ENCODE results near the gene IQSEC1.

The IQSEC1 gene

DNA sequence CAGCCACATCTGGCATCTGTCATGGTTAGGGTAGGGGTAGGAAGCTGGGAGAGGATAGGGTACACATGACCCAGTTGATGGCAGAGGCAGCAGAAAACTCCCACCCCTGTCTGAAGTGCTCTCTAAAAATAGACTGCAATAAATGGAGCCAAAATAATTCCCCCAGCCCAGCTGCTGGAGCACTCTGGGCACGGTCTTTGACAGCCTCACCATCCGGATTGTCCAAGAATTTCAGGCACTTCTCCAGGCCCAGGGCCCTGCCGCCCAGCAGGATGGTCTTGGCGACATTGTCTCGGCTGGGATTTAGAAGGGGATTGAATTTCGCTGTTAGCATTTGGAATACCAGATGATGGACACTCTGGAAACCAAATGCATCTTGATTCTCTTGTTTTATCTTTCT, 103.7 kb downstream of the IQSEC1 start:
- Histone ChIP-seq H3K9me3 (ENCODE audit: control insufficient read depth, low read length) (no peaks in the 10 kb centered on the region), H3K4me3 (ENCODE audit: low read length) (no peak overlapping the region), H3K36me3 (ENCODE audit: control insufficient read depth, insufficient read depth, low read length) (no peaks in the 10 kb centered on the region), H3K4me1 (ENCODE audit: control insufficient read depth, insufficient read depth, low read length) (peaks cover 31% of the 10 kb centered on the region), H3K9ac (ENCODE audit: low read length) (no peak overlapping the region), H3K27me3 (ENCODE audit: control insufficient read depth, insufficient read depth, low read length) (no peaks in the 10 kb centered on the region)

DNA sequence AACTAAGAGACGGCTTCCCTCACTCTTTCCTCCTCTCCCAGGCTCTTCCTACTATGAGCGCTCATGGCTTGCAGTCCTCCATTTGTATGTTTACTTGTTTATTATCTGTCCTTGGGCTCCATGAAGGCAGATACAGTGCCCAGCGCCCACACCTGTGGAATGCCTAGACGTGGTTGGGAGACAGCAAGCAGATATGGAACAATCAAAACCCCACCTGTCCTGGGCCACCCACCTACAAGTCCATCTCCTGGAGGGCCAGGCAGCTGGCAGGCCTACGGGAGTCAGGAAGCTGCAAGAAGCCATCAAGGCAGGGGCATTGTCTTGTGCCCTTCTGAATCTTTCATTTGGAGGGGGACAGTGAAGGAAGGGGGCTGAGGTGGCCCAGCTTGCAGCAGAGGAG, 104.7 kb downstream of the IQSEC1 start:
- no peak overlapping the region for H3K4me3 ChIP-seq (ENCODE audit: low read length)
- no peaks in the 10 kb centered on the region for H3K9me3 ChIP-seq (ENCODE audit: control insufficient read depth, low read length)
- peaks cover 41% of the 10 kb centered on the region for H3K4me1 ChIP-seq (ENCODE audit: control insufficient read depth, insufficient read depth, low read length)
- H3K27me3 ChIP-seq (ENCODE audit: control insufficient read depth, insufficient read depth, low read length), result no peaks in the 10 kb centered on the region
- H3K36me3 ChIP-seq (ENCODE audit: control insufficient read depth, insufficient read depth, low read length), result no peaks in the 10 kb centered on the region
- no peak overlapping the region for H3K9ac ChIP-seq (ENCODE audit: low read length)

DNA sequence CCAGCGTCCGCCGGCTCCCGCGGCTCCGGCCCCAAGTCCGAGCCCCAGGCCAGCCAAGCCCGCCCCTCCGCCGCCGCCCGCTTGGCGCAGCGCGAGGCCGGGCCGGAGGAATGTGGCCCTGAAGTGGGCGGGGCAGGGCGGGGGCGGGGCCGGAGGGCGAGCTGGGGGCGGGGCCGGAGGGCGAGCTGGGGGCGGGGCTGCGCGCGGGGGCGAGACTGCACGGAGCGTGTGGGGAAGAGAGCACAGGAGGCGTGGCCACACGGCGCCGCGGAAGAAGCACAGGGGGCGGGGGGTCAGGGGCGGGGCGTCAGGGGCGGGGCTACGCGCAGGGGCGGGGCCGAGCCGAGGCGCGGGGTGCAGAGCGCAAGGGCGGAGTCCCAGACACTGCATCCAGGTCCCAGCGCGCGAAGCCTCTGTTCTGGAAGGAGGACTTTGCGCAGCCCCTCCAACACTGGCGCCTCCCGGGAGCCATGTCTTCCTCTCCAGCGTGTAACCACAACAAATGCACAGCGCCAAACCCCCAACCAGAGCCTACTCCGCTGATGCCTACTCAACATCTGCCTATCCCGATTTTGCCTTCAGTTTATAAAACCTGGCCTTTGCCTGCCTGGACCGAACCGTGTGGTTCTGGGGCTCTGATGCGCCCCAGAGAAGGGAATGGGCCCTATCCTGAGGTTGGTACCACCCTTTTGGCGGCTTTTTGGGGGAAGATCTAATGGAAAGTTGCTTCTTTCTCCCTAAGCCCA, 105.5 kb downstream of the IQSEC1 start:
- no peaks in the 10 kb centered on the region for H3K9me3 ChIP-seq (ENCODE audit: control insufficient read depth, low read length)
- no peak overlapping the region for H3K4me3 ChIP-seq (ENCODE audit: low read length)
- no peaks in the 10 kb centered on the region for H3K27me3 ChIP-seq (ENCODE audit: control insufficient read depth, insufficient read depth, low read length)
- no peaks in the 10 kb centered on the region for H3K36me3 ChIP-seq (ENCODE audit: control insufficient read depth, insufficient read depth, low read length)
- peaks cover 48% of the 10 kb centered on the region for H3K4me1 ChIP-seq (ENCODE audit: control insufficient read depth, insufficient read depth, low read length)
- peak overlapping the region; percentile 75 for H3K9ac ChIP-seq (ENCODE audit: low read length)

DNA sequence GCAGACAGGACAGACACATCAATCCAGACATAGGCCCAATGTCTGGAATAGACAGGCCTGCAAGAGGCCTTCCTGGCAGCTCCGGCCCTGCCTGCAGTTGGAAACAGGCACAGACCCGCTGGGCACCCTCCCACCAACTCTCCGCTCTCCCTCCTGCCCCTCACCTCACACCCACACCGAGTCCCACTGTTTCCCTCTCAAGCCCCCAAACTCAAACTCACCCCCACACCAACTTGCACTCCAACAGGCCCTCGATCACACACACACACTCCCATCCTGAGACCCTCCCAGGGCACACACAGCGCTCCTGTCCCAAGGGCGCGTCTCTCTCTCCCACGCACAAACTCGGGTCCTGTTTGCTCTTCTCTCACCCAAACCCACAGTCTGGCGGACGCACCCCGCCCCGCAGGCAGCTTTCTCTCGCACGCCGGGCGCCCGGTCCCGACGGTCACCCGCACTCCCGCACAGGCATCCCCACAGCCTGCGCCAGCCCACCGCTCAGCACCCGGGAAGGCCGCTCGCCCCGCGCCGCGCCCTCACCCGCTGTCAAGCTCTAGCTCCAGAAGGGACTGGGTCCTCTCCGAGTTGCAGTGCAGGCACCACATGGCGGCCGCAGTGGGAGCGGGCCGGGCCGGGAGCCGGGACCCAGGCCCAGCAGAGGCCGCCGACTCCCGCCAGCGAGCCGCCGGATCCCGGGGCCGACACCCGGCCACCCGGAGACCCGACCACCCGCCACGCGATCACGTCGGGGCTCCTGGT, 106.2 kb downstream of the IQSEC1 start:
- Histone ChIP-seq H3K36me3 (ENCODE audit: control insufficient read depth, insufficient read depth, low read length) (no peaks in the 10 kb centered on the region), H3K9ac (ENCODE audit: low read length) (peak overlapping the region; percentile 75), H3K9me3 (ENCODE audit: control insufficient read depth, low read length) (no peaks in the 10 kb centered on the region), H3K4me3 (ENCODE audit: low read length) (peak overlapping the region; percentile 64), H3K27me3 (ENCODE audit: control insufficient read depth, insufficient read depth, low read length) (no peaks in the 10 kb centered on the region), H3K4me1 (ENCODE audit: control insufficient read depth, insufficient read depth, low read length) (peaks cover 54% of the 10 kb centered on the region)

DNA sequence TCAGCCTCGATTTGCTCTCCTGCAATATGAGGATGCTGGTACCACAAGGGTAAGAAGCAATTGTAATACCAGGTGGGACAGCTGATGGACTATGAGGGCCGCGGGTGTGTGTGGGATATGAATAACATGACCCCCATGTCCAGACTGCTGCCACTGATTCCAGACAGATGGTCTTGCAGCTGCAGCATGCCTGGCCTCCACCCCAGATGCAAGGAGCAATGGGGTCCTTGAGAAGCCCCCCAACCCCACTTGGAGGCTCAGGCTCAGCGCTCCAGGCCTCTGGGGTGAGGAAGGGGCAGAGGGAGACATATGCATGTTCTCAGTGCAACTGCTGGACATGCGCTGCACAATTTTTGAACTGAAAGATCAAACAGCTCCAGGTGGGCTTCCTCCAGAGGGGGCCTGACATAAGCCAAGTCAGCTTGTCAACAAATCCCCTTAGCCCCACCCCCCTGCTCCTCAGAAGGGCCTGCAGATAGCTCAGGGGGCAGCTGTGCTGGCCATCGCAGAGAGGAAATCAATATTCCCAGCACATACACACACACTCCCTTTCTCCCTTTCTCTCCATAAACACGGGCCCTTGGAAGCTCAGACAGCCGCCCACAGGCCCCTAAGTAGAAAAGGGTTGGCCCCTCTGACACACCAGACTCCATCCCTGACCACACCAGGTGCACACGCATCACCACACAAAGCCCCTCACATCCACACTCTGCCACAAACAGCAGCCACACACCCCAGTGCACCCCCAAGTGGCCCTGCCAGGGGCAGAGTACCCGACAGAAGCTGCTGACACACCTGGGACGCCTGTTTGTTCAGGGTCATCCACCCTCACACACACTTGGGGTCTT, 107.0 kb downstream of the IQSEC1 start:
- no peaks in the 10 kb centered on the region for H3K9me3 ChIP-seq (ENCODE audit: control insufficient read depth, low read length)
- peak overlapping the region; percentile 75 for H3K9ac ChIP-seq (ENCODE audit: low read length)
- peak overlapping the region; percentile 64 for H3K4me3 ChIP-seq (ENCODE audit: low read length)
- peaks cover 62% of the 10 kb centered on the region for H3K4me1 ChIP-seq (ENCODE audit: control insufficient read depth, insufficient read depth, low read length)
- no peaks in the 10 kb centered on the region for H3K27me3 ChIP-seq (ENCODE audit: control insufficient read depth, insufficient read depth, low read length)
- no peaks in the 10 kb centered on the region for H3K36me3 ChIP-seq (ENCODE audit: control insufficient read depth, insufficient read depth, low read length)

DNA sequence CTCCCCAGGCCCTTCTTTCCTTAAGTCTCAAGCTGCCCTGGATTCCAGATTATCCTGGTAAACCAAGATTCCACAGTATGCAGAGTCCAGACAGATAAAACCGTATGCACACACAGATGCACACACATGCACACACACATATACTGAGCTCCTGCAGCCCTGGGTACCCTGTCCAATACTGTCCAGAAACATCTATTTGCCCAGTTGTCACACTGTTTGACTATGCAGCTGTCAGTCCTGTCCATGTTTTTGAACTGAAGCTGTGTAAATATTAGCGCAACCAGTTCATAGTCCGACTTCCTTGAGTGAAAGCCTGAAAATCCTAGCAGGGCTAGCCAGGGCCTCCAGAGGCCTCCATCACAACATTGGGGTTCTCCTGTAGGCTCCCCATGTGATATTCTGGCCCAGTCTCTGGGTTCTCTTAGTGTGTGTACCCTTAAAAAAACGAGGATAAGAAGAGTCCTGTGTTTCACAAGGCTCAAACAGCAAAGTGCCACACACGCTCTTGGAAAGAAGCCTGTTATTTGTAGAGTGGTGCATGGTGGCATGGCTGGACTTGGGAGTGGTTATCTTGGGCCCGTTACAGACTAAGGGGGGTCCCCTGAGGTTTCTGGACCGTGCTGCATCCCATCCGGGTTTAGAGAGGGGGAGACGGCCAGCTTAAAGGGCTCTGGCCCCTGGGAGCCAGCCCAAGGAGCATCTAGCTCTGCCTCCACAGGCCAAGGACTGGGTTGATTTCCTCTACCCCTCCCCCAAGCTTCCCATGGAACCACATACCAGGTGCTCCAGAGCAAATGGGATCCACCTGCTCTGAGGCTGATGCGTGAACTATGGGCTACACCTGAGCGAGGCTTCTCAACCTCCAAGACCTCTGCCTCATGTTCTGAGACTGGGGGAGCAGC, 108.3 kb downstream of the IQSEC1 start:
- no peaks in the 10 kb centered on the region for H3K9me3 ChIP-seq (ENCODE audit: control insufficient read depth, low read length)
- no peak overlapping the region for H3K4me3 ChIP-seq (ENCODE audit: low read length)
- peaks cover 67% of the 10 kb centered on the region for H3K4me1 ChIP-seq (ENCODE audit: control insufficient read depth, insufficient read depth, low read length)
- H3K27me3 ChIP-seq (ENCODE audit: control insufficient read depth, insufficient read depth, low read length), result no peaks in the 10 kb centered on the region
- no peak overlapping the region for H3K9ac ChIP-seq (ENCODE audit: low read length)
- H3K36me3 ChIP-seq (ENCODE audit: control insufficient read depth, insufficient read depth, low read length), result no peaks in the 10 kb centered on the region

DNA sequence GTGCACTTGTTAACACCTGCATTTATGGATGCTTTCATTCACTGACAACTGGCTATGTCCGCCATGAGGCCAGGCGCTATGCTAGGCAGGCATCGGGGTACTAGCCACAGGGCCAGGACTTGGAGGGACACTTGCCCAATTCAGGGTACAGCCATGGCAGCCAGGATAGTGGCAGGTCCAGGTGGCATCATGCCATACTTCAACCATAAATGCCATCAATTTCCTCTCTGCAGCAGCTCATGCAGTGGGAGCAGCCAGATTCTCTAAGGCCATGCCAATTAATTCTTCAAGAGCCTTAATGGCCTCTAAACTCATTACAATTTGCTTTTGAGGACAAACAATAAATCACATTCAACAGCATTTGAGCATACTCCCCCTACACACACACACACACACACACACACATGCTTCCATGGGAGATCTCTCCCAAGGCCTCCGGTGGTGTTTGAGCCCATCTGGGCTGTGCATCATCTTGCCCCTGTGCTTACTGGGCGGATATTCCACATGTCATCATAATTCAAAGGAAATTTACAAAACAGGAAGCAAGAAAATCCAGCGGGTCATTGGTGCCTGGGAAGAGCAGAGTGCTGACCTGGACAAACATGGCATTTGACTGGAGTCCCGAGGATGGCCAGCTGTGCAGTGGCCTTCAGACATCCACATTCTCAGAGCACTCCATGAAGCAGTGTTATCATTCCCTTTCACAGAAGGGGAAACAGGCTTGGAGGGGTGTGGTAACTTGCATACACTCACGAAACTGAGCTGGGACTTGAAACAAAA, 109.1 kb downstream of the IQSEC1 start:
- Histone ChIP-seq H3K9ac (ENCODE audit: low read length) (no peak overlapping the region), H3K27me3 (ENCODE audit: control insufficient read depth, insufficient read depth, low read length) (no peaks in the 10 kb centered on the region), H3K4me1 (ENCODE audit: control insufficient read depth, insufficient read depth, low read length) (peaks cover 73% of the 10 kb centered on the region), H3K9me3 (ENCODE audit: control insufficient read depth, low read length) (no peaks in the 10 kb centered on the region), H3K4me3 (ENCODE audit: low read length) (no peak overlapping the region), H3K36me3 (ENCODE audit: control insufficient read depth, insufficient read depth, low read length) (no peaks in the 10 kb centered on the region)

DNA sequence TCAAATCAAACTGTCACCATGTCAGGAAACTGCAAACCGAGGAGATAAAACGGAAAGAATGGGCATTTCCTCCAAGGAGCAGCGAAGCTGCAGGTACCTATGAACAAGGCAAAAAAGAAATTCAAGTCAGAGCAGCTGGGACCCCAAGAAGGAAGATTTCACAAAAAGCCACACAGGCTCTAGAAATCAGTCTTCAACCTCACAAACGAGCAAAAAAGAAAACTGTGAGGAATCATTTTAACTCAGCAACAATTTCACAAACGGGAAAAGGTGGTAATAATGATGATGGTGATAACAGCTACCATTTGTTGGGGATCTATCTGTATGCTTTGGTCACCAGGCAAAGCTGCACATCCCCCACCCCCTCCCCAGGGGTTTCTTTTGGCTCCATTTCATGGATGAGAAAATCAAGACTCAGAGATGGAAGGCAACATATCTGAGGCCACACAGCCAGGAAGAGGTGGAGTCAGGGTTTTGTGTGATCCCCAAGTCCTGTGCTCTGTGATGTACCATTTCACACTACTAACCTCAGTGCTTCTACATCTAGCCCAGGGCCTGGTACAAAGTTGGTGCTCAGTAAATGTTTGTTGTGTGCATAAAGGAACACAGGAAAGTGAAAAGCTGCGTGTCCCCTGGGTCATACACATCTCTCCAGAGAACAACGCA, 109.9 kb downstream of the IQSEC1 start:
- Histone ChIP-seq H3K4me3 (ENCODE audit: low read length) (no peak overlapping the region), H3K36me3 (ENCODE audit: control insufficient read depth, insufficient read depth, low read length) (no peaks in the 10 kb centered on the region), H3K4me1 (ENCODE audit: control insufficient read depth, insufficient read depth, low read length) (peaks cover 71% of the 10 kb centered on the region), H3K27me3 (ENCODE audit: control insufficient read depth, insufficient read depth, low read length) (no peaks in the 10 kb centered on the region), H3K9ac (ENCODE audit: low read length) (no peak overlapping the region), H3K9me3 (ENCODE audit: control insufficient read depth, low read length) (no peaks in the 10 kb centered on the region)

DNA sequence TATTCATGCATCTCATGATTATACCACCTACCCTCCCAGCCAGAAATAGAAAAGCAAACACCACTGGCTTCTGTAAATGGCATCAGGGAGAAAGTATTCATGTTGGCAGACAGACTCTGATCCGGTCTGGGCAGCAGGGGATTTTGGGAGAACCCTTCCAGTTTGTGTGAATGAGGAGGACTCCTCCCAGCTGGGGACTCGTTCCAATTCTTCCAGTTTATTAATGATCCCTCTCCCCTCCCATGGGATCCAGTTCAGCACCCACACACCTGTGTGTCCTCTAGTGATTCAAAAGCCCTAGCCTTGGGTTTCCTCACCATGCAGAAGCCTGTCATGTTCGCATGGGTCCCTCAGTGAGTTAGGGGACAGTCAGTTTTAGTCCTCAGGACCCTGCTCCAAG, 110.9 kb downstream of the IQSEC1 start:
- Histone ChIP-seq H3K9me3 (ENCODE audit: control insufficient read depth, low read length) (no peaks in the 10 kb centered on the region), H3K4me3 (ENCODE audit: low read length) (no peak overlapping the region), H3K27me3 (ENCODE audit: control insufficient read depth, insufficient read depth, low read length) (no peaks in the 10 kb centered on the region), H3K4me1 (ENCODE audit: control insufficient read depth, insufficient read depth, low read length) (peaks cover 72% of the 10 kb centered on the region), H3K36me3 (ENCODE audit: control insufficient read depth, insufficient read depth, low read length) (no peaks in the 10 kb centered on the region), H3K9ac (ENCODE audit: low read length) (no peak overlapping the region)

DNA sequence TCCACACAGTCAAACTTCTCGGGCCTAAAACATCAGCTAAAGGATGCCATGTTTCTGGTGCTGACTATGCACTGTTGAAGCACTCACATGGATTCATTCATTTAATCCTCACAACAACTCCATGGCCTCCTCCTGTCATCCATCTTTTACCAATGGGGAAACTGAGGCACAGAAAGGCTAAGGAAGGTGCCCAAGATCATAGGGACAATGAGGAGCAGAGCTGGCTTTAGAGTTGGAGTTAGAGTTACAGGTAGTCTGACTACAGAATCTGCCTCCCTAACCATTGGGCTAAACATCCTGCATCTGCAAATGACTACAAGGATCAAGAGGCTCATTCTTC, 111.6 kb downstream of the IQSEC1 start:
- Histone ChIP-seq H3K9ac (ENCODE audit: low read length) (no peak overlapping the region), H3K9me3 (ENCODE audit: control insufficient read depth, low read length) (no peaks in the 10 kb centered on the region), H3K27me3 (ENCODE audit: control insufficient read depth, insufficient read depth, low read length) (no peaks in the 10 kb centered on the region), H3K4me1 (ENCODE audit: control insufficient read depth, insufficient read depth, low read length) (peaks cover 75% of the 10 kb centered on the region), H3K36me3 (ENCODE audit: control insufficient read depth, insufficient read depth, low read length) (no peaks in the 10 kb centered on the region), H3K4me3 (ENCODE audit: low read length) (no peak overlapping the region)

Measured in mucosa of stomach (tissue), 1 donor.